HEK293T (cell line): ENCODE measurements around the gene STMN1.

Source experiments
- ARNT ChIP-seq: fragments of 450-650 bp; IDR thresholded peaks from 2 replicates; pipeline ENCODE4 v1.6.1; 2017; ENCODE audit warnings: mild to moderate bottlenecking
- BHLHE40 ChIP-seq: fragments of 450-650 bp; IDR thresholded peaks from 2 replicates; pipeline ENCODE4 v1.6.1; 2016; ENCODE audit warnings: mild to moderate bottlenecking, moderate library complexity, borderline replicate concordance
- ELF4 ChIP-seq: fragments of 450-650 bp; IDR thresholded peaks from 2 replicates; pipeline ENCODE4 v1.6.1; 2017; ENCODE audit warnings: antibody characterized with exemption
- FOXA1 ChIP-seq: fragments of 450-650 bp; IDR thresholded peaks from 2 replicates; pipeline ENCODE4 v1.6.1; 2016; ENCODE audit warnings: mild to moderate bottlenecking
- FOXK2 ChIP-seq: fragments of 450-650 bp; IDR thresholded peaks from 2 replicates; pipeline ENCODE4 v1.6.1; 2016; ENCODE audit warnings: mild to moderate bottlenecking
- FOXM1 ChIP-seq: fragments of 450-650 bp; IDR thresholded peaks from 2 replicates; pipeline ENCODE4 v1.6.1; 2017; ENCODE audit warnings: mild to moderate bottlenecking, borderline replicate concordance
- HDGF ChIP-seq: fragments of 450-650 bp; IDR thresholded peaks from 2 replicates; pipeline ENCODE4 v1.6.1; 2017; ENCODE audit warnings: antibody characterized with exemption, borderline replicate concordance
- L3MBTL2 ChIP-seq: fragments of 450-650 bp; conservative IDR thresholded peaks from 2 replicates; pipeline ENCODE4 v1.6.1; 2016; ENCODE audit warnings: mild to moderate bottlenecking
- NFRKB ChIP-seq: fragments of 450-650 bp; IDR thresholded peaks from 2 replicates; pipeline ENCODE4 v1.6.1; 2016; ENCODE audit warnings: mild to moderate bottlenecking, moderate library complexity
- SP1 ChIP-seq: fragments of 450-650 bp; IDR thresholded peaks from 2 replicates; pipeline ENCODE4 v1.6.1; 2017
- SUZ12 ChIP-seq: fragments of 450-650 bp; IDR thresholded peaks from 2 replicates; pipeline ENCODE4 v1.6.1; 2016; ENCODE audit warnings: mild to moderate bottlenecking
- TARDBP ChIP-seq: fragments of 450-650 bp; IDR thresholded peaks from 2 replicates; pipeline ENCODE4 v1.6.1; 2016

DNA sequence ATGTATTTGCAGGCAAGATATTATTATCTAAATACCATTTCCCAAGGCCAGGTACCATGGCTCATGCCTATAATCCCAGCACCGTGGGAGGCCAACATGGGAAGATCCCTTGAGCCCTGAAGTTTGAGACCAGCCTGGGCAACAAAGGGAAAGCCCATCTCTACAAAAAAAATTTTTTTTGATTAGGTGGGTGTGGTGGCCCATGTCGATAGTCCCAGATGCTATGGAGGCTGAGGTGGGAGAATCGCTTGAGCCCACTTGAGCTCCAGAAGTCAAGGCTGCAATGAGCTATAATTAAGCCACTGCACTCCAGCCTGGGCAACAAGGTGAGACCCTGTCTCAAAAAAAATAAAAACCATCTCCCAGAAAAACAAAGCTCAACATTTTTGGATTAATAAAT, 2.2 kb downstream of the STMN1 start:
- TF ChIP-seq SUZ12 (no peak), TARDBP (no peak), L3MBTL2 (no peak), NFRKB (no peak), SP1 (no peak), FOXA1 (no peak), HDGF (no peak), FOXK2 (no peak), FOXM1 (no peak), BHLHE40 (no peak), ARNT (no peak), ELF4 (no peak)
